Urinary bladder (tissue), 4 donors: ENCODE measurements around the gene GALNT9. TPM values are rescaled to one million over a fixed set of nuclear protein-coding genes. Genes with fewer than 3 reads are reported as not detected.
"Not testable (repeated sequence)": the region's sequence is repeated elsewhere in the genome, so short reads cannot be mapped to it uniquely, and the experiment has no call there.

ENCODE experiments used
- DNase-seq: peaks from one replicate; pipeline ENCODE4 v3.0.0-alpha.2; 2015; ENCODE audit errors: extremely low spot score
- H3K27ac ChIP-seq: one replicate; pipeline ENCODE4 v1.5.1; 2013; ENCODE audit warnings: low read depth, mild to moderate bottlenecking, moderate library complexity
- H3K36me3 ChIP-seq: one replicate; pipeline ENCODE4 v1.6.1; 2013; ENCODE audit warnings: mild to moderate bottlenecking, moderate library complexity; ENCODE audit not compliant: insufficient read depth
- H3K4me1 ChIP-seq: one replicate; pipeline ENCODE4 v1.6.1; 2013; ENCODE audit warnings: mild to moderate bottlenecking, moderate library complexity; ENCODE audit not compliant: insufficient read depth
- H3K4me3 ChIP-seq: one replicate; pipeline ENCODE4 v1.5.1; 2013; ENCODE audit warnings: low read depth, low read length
- WGBS: extraction: QIAGEN DNeasy Blood & Tissue Kit; methylation state at CpG from one replicate; pipeline ENCODE4 v1.1.7; 2013; 5-methylcytosine and 5-hydroxymethylcytosine counted together
- polyA plus RNA-seq: library from polyadenylated mRNA; stranded (reverse); fragments of 200-250 nt; gene quantifications from one replicate; pipeline ENCODE4 v1.2.3, GENCODE V29; 2013
- total RNA-seq: library from RNA; depleted of rRNA; stranded (reverse); fragments of >200 nt; gene quantifications from one replicate; pipeline ENCODE4 v1.2.3, GENCODE V29; 2014
- donor health status: healthy with polysubstance abuse.
- donor health status: healthy.

GALNT9 gene
- total and polyA plus RNA-seq, 2 donors, result 0.60 to 2.4 TPM

DNA sequence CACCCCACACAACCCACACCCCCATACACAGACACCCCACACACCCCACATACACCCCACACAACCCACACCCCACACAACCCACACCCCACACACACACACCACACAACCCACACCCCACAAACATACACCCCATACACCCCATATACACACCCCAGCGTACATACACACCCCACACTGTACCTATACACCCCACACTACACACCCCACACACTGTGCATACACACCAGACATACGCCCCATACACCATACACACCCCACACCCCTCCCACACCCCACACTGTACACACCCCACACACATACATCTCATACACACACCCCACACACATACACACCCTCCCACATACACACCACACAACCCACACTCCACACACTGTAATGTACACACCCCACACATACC lies 104.9 kb downstream of the GALNT9 start:
- Histone ChIP-seq H3K4me1 (no peaks in the 10 kb centered on the region), H3K27ac (no peak overlapping the region), H3K4me3 (no peak overlapping the region), H3K36me3 (no peaks in the 10 kb centered on the region)
- WGBS, result 91% methylated on average over 2 of the region's 2 CpGs
- DNase-seq, result no peak

DNA sequence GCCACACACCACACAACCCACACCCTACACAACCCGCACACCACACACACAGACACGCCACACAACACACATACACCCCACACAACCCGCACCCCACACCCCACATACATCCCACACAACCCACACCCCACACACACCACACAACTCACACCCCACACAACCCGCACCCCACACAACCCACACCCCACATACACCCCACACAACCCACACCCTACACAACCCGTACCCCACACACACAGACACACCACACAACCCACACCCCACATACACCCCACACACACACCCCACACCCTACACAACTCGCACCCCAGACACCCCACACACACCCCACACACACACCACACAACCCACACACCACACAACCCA lies 106.6 kb downstream of the GALNT9 start:
- no peak overlapping the region for H3K27ac ChIP-seq
- 75% methylated on average over 6 of the region's 6 CpGs for WGBS
- H3K4me3 ChIP-seq, result no peak overlapping the region
- H3K4me1 ChIP-seq, result no peaks in the 10 kb centered on the region
- no peak for DNase-seq
- no peaks in the 10 kb centered on the region for H3K36me3 ChIP-seq

DNA sequence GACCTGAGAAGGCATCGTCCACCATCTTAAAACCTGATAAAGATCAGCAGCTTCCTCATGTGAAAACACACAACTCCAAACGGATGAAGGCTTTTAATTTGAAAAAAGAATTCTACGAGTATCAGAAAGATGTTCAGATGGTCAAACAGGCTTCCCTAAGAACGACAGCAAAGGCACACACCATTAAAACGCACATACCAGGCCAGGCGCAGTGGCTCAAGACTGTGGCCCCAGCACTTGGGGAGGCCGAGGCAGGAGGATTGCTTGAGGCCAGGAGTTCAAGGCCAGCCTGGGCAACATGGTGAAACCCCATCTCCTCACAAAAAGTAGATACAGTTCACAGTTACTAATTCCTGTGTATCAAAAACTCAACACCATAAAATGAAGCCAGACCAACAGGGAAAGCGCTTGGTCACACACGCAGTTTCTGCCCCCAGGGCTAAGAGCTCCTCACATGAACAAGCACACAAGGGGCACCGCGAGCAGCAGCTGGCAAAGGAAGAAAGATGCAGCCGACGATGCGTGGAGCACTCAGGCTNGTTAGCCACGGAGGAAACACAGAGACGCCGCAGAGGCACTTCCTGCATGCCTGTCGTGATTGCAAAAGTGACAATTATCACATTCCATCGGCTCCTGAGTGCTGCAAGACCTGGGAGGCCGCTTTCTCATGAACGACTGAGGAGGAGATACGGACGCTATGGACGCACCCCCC lies 107.1 kb downstream of the GALNT9 start:
- no peak for DNase-seq
- H3K4me1 ChIP-seq, result no peaks in the 10 kb centered on the region
- H3K4me3 ChIP-seq, result no peak overlapping the region
- WGBS, result 21% methylated on average over 24 of the region's 24 CpGs
- H3K36me3 ChIP-seq, result no peaks in the 10 kb centered on the region
- no peak overlapping the region for H3K27ac ChIP-seq

DNA sequence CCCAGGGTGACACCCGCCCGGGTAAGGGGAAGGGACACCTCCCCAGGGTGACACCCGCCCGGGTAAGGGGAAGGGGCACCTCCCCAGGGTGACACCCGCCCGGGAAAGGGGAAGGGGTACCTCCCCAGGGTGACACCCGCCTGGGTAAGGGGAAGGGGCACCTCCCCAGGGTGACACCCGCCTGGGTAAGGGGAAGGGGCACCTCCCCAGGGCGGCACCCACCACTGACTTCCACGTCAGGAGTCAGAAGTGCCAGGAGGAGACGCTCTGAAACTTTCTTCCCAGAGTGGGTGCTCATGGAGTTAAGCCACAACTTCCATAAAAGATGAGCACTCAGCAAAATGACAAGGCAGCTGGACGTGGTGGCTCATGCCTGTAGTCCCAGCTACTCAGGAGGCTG lies 109.6 kb downstream of the GALNT9 start:
- not testable (repeated sequence) for DNase-seq, H3K27ac ChIP-seq, H3K4me3 ChIP-seq, H3K36me3 ChIP-seq, H3K4me1 ChIP-seq
- 72% methylated on average over 10 of the region's 12 CpGs for WGBS

DNA sequence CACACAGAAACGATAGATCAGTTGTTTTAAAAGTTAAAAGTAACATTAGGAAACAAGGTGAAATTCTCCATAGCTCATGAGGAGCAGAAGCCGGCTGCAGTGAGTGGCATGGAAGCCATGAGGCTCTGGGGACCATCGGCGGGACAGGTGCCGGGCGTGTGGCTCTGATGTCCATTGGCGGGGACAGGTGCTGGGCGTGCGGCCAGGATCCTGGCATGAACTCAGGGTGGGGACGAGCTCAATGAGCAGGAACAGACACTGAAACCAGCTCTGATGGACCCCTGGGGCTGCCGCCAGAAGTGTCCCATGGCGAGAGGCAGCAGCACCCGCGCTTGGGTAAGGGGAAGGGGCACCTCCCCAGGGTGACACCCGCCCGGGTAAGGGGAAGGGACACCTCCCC lies 110.1 kb downstream of the GALNT9 start:
- WGBS, result 83% methylated on average over 16 of the region's 16 CpGs
- no peaks in the 10 kb centered on the region for H3K36me3 ChIP-seq
- no peak overlapping the region for H3K4me3 ChIP-seq
- H3K4me1 ChIP-seq, result no peaks in the 10 kb centered on the region
- no peak for DNase-seq
- H3K27ac ChIP-seq, result no peak overlapping the region

DNA sequence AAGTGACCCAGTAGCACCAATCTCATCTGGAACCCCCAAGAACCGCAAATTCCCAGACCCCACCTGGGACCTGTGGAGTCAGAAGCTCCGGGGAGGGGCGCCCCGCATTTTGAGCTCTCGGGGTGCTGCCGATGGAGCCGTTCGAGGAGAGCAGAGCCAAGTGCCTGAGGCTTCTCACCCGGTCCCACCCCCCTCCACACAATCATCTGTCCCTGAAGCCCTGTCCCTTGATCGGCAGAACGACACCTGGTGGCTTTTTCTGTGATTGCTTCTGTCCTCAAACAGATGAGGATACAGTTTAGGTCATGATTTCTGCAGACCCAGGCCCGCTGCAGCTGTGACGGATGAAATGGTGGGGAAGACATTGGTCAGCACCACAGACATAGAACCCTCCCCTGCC lies 110.5 kb downstream of the GALNT9 start:
- Histone ChIP-seq H3K4me3 (no peak overlapping the region), H3K36me3 (no peaks in the 10 kb centered on the region), H3K27ac (no peak overlapping the region), H3K4me1 (no peaks in the 10 kb centered on the region)
- no peak for DNase-seq
- 36% methylated on average over 13 of the region's 13 CpGs for WGBS

DNA sequence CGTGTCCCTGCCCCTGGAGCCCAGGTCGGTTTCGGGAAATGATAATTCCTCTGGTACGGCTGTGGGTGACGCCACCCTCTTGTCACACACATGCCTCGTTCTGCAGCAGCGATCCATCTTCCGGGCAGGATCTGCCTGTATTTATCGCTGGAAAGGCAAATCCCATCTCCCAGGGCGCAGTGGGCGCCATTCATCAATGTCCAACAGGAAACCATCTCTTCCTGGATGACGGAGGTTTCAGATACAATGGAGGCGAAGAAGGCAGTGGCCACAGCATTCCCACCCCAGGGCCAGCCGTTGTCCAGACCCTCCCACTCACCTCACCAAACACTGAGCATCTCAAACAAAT lies 110.9 kb downstream of the GALNT9 start:
- 67% methylated on average over 14 of the region's 14 CpGs for WGBS
- no peak overlapping the region for H3K27ac ChIP-seq
- DNase-seq, result no peak
- H3K4me1 ChIP-seq, result no peaks in the 10 kb centered on the region
- H3K4me3 ChIP-seq, result no peak overlapping the region
- H3K36me3 ChIP-seq, result no peaks in the 10 kb centered on the region

DNA sequence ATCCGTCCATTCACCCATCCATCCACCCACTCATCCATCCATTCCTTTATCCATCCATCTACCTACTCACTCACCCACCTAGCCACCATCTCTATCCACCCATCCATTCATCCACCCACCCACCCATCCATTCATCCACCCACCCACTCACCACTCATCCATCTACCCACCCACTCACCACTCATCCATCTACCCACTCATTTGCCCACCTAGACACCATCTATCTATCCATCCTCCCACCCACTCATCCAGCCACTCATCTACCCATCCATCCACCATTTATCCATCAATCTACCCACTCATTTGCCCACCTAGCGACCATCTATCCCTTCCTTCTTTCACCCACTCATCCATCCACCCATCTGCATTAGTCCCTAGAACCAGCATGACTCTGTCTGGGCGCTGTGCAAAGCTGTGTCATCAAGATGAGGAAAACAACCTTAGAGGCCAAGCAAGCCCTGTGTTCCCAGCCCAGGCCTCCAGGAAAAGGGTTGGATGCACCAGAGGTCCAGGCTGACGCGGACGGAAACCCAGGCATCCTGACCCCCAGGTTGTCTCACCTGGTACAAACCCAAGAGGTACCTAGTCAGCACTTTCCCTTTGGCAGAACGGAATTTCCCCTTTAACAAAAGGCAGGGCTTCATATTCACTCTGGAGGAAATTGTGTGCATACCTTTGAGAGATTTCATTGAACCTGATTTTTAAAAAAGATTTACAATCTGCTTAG lies 111.4 kb downstream of the GALNT9 start:
- Histone ChIP-seq H3K27ac (no peak overlapping the region), H3K4me3 (no peak overlapping the region), H3K36me3 (no peaks in the 10 kb centered on the region), H3K4me1 (no peaks in the 10 kb centered on the region)
- DNase-seq, result no peak
- 84% methylated on average over 7 of the region's 7 CpGs for WGBS

DNA sequence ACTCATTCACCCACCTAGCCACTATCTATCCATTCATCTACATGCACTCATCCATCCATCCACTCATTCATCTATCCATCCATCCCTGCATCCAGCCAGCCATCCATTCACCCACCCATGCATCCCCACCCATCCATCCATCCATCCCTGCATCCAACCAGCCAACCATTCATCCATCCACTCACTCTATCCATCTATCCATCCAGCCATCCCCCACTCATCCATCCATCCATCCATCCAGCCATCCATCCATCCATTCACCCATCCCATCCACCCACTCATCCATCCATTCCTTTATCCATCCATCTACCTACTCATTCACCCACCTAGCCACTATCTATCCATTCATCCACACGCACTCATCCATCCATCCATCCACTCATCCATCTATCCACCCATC lies 112.0 kb downstream of the GALNT9 start:
- H3K36me3 ChIP-seq, result no peaks in the 10 kb centered on the region
- H3K27ac ChIP-seq, result no peak overlapping the region
- DNase-seq, result no peak
- no peak overlapping the region for H3K4me3 ChIP-seq
- H3K4me1 ChIP-seq, result no peaks in the 10 kb centered on the region
- 98% methylated on average over 1 of the region's 1 CpG for WGBS

DNA sequence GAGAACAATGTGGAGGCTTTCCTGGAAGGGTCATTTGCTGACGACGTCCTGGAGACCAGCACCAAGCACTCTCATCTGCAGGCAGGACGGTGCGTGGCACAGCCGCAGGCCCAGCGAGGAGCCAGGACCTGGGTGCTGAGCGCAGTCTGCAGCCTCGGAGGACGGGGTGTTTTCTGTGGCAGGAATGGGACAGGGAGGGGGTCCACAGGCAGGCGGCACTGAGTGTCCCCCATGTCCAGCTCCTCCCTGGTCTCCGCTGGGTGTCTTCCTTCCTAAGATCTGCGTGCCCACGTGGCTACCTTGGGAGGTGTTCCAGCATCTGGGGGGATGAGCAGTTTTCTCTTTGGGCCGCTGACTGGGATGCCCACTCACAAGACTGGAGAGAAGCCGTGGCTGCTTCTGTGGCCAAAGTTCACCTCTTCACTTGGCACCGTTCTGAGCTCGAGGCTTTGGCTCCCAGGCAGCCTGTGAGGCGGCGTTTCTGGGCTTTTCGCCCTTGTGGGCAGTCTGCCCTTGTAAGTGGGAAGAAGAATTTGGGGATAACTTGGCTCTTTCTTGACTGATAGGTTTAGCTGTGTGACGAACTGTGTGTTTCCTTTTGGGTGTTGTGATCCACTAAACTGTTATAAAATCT lies 112.9 kb downstream of the GALNT9 start:
- Histone ChIP-seq H3K4me1 (no peaks in the 10 kb centered on the region), H3K27ac (no peak overlapping the region), H3K4me3 (no peak overlapping the region), H3K36me3 (no peaks in the 10 kb centered on the region)
- no peak for DNase-seq
- 75% methylated on average over 21 of the region's 21 CpGs for WGBS

DNA sequence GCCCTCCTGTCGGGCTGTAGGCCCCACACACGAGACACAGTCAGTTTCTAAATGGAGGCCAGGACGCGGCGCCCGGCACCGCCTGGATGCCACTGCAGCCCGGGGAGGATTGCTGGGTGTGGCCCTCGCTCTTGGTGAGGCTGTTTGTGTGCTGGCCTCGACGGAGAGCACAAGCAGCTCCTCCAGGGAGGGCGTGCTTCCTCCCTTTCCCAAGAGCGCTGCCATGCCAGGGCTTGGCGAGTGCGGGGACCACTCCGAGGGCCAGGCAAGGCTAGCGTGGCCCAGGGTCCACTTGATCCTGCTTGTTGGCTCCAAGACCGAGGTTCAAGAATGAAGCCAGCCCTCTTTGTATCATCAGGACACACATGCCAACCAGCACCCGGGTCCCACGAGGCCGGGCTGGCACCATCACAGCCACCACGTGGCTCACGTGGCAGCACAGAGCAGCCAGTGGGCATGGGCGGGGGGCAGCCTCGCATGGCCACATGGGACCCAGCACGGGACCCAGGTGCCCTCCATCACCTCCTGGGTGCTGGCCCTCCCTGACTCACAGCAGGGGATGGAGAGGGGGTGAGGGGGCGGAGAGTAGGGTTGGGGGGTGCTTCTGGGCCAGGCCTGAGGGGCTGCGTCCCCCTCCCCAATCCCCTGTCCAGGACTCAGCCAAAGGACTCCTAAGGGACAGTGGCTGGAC lies 113.9 kb downstream of the GALNT9 start:
- no peak for DNase-seq
- no peak overlapping the region for H3K4me3 ChIP-seq
- 75% methylated on average over 28 of the region's 28 CpGs for WGBS
- H3K27ac ChIP-seq, result no peak overlapping the region
- no peaks in the 10 kb centered on the region for H3K36me3 ChIP-seq
- no peaks in the 10 kb centered on the region for H3K4me1 ChIP-seq

DNA sequence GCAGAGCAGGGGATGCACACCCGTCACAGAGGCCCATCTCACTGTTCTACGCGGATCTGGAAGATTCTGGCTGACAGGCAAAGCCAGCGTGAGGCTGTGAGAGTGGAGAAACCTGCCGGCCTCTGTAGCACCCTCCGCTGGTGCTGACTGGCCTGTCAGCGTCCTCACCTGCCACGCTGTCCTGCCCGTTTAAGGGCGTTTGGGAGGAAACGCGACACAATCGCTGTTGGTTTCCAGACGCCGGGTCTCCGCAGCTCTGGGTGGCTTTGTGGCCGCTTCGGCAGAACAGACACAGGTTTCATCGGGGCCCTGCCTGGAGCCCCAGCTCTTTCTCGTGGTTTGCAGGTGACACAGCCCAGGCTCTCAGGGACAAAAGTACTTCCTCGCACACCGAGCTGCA lies 114.5 kb downstream of the GALNT9 start:
- Histone ChIP-seq H3K4me3 (no peak overlapping the region), H3K4me1 (no peaks in the 10 kb centered on the region), H3K27ac (no peak overlapping the region), H3K36me3 (no peaks in the 10 kb centered on the region)
- DNase-seq, result no peak
- 59% methylated on average over 22 of the region's 22 CpGs for WGBS

DNA sequence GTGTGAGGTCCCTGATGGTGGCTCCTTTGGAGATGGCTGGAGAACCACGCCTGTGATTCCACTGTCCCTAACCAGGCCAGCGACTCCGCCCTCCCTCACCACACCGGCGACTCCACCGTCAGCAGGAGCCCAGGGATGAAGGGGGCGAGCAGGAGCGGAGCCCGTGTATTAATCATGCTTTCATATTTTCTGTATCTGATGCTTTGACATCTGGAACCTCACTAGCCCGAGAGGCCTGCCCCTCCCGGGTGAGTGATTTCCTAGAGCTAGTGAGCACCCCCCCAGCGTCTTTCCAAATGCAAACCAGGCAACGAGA lies 115.3 kb downstream of the GALNT9 start:
- H3K27ac ChIP-seq, result no peak overlapping the region
- no peaks in the 10 kb centered on the region for H3K36me3 ChIP-seq
- H3K4me1 ChIP-seq, result no peaks in the 10 kb centered on the region
- H3K4me3 ChIP-seq, result no peak overlapping the region
- DNase-seq, result no peak
- 77% methylated on average over 13 of the region's 13 CpGs for WGBS
